B cell (primary cell): ENCODE data around the gene ZCCHC2. TPM values are rescaled to one million over a fixed set of nuclear protein-coding genes. Genes with fewer than 3 reads are reported as not detected.

Experiments used
- ATAC-seq: fragments of 200-7000 bp; cut with Tn5 transposase; one replicate; pipeline ENCODE4 v1.10.0; 2021; ENCODE audit warnings: low read depth, mild to moderate bottlenecking, moderate number of reproducible peaks, moderate library complexity
- CTCF ChIA-PET: fragments of 350-600 bp; sonication (Branson Sonifier 250); formaldehyde crosslinking; loops from one replicate; lab custom pipeline; 2021; ENCODE audit warnings: antibody characterized with exemption, inconsistent platforms; lab: Charles Lee
- POLR2A ChIA-PET: fragments of 350-600 bp; sonication (Branson Sonifier 250); formaldehyde crosslinking; loops from one replicate; lab custom pipeline; 2021; ENCODE audit warnings: antibody characterized with exemption; lab: Charles Lee
- DNase-seq: peaks from one replicate; pipeline ENCODE4 v3.0.0; 2013
- H2AFZ ChIP-seq: 2 replicates; pipeline ENCODE4 v1.6.1; 2012; ENCODE audit warnings: mild to moderate bottlenecking, low read depth, low read length; ENCODE audit not compliant: insufficient read depth, poor library complexity, severe bottlenecking
- H3K27ac ChIP-seq, 2 donors: 1 replicate in 1 of 2; 2 replicates in 1 of 2; pipeline ENCODE4 v1.5.1; 2012 to 2013; ENCODE audit warnings: low read length in 2 of 2, mild to moderate bottlenecking in 2 of 2, moderate library complexity in 1 of 2
- H3K27me3 ChIP-seq, 4 experiments: fragments of 200-600 bp in 1 of 4; sonication (generic) in 1 of 4; replicated peaks in 1 of 4; 1 replicate in 2 of 4; 2 replicates in 2 of 4; pipeline versions ENCODE4 v1.6.1 to v1.7.0; 2013 to 2016; ENCODE audit warnings: low read length in 3 of 4, mild to moderate bottlenecking in 2 of 4, mixed read lengths in 1 of 4, moderate library complexity in 1 of 4; ENCODE audit not compliant: insufficient read depth in 4 of 4, control insufficient read depth in 3 of 4; ENCODE audit errors: control extremely low read depth in 1 of 4
- H3K36me3 ChIP-seq, 2 experiments: replicated peaks in 1 of 2; 1 replicate in 1 of 2; 2 replicates in 1 of 2; pipeline versions ENCODE4 v1.6.1 to v1.7.1; 2013; ENCODE audit warnings: low read length in 1 of 2; ENCODE audit not compliant: insufficient read depth in 2 of 2, control insufficient read depth in 1 of 2; ENCODE audit errors: control extremely low read depth in 1 of 2, extremely low read depth in 1 of 2
- H3K4me1 ChIP-seq, 2 donors: fragments of 200-600 bp in 1 of 2; sonication (generic) in 1 of 2; 1 replicate in 1 of 2; 2 replicates in 1 of 2; pipeline versions ENCODE4 v1.5.1 to v1.6.1; 2013 to 2017; ENCODE audit warnings: low read length in 2 of 2; ENCODE audit not compliant: control insufficient read depth in 2 of 2, insufficient read depth in 2 of 2
- H3K4me2 ChIP-seq: replicated peaks from 2 replicates; pipeline ENCODE3; 2012; ENCODE audit warnings: mild to moderate bottlenecking, low read depth, low read length; ENCODE audit not compliant: poor library complexity, severe bottlenecking
- H3K4me3 ChIP-seq, 5 experiments: fragments of 200-600 bp in 1 of 5; sonication (generic) in 1 of 5; 1 replicate in 3 of 5; 2 replicates in 2 of 5; pipeline versions ENCODE4 v1.5.1 to v1.7.0; 2011 to 2016; ENCODE audit warnings: low read length in 4 of 5, mild to moderate bottlenecking in 4 of 5, low read depth in 2 of 5, control low read depth in 1 of 5, moderate library complexity in 1 of 5; ENCODE audit not compliant: insufficient read depth in 1 of 5; ENCODE audit errors: control extremely low read depth in 1 of 5, extremely low read depth in 1 of 5
- H3K79me2 ChIP-seq: fragments of 200-600 bp; sonication (generic); one replicate; pipeline ENCODE4 v1.6.0; 2016; ENCODE audit warnings: low read length; ENCODE audit not compliant: control insufficient read depth, insufficient read depth
- H3K9ac ChIP-seq: fragments of 200-600 bp; sonication (generic); 2 replicates; pipeline ENCODE4 v1.6.1; 2017; ENCODE audit warnings: mild to moderate bottlenecking, low read length, moderate library complexity
- H3K9me3 ChIP-seq, 3 donors: one replicate each; pipeline versions ENCODE4 v1.6.1 to v1.7.1; 2013; ENCODE audit warnings: low read length in 2 of 3; ENCODE audit not compliant: control insufficient read depth in 2 of 3, insufficient read depth in 1 of 3; ENCODE audit errors: control extremely low read depth in 1 of 3
- H4K20me1 ChIP-seq: 2 replicates; pipeline ENCODE4 v1.6.0; 2012; ENCODE audit warnings: mild to moderate bottlenecking, low read length; ENCODE audit not compliant: insufficient read depth, control insufficient read depth, poor library complexity, severe bottlenecking
- H3K27ac Mint-ChIP-seq: one replicate; pipeline ENCODE4 v1.8.0; 2021; ENCODE audit warnings: mixed read lengths
- H3K27me3 Mint-ChIP-seq: one replicate; pipeline ENCODE4 v1.8.0; 2021; ENCODE audit warnings: mixed read lengths
- H3K4me1 Mint-ChIP-seq: one replicate; pipeline ENCODE4 v1.8.0; 2021; ENCODE audit warnings: mixed read lengths
- H3K4me3 Mint-ChIP-seq: one replicate; pipeline ENCODE4 v1.8.0; 2021; ENCODE audit warnings: mixed read lengths
- H3K9me3 Mint-ChIP-seq: one replicate; pipeline ENCODE4 v1.8.0; 2022; ENCODE audit warnings: mixed read lengths; ENCODE audit not compliant: insufficient read depth
- CTCF ChIP-seq: fragments of 200-600 bp; IDR thresholded peaks from one replicate; pipeline ENCODE4 v1.8.0; 2022; ENCODE audit warnings: antibody characterized with exemption, mild to moderate bottlenecking
- EZH2 ChIP-seq: IDR thresholded peaks from 2 replicates; pipeline ENCODE4 v1.6.1; 2012; ENCODE audit warnings: borderline replicate concordance, low read depth, mild to moderate bottlenecking, moderate library complexity, low read length; ENCODE audit not compliant: insufficient read depth, poor library complexity, severe bottlenecking
- WGBS: methylation state at CpG from one replicate; pipeline ENCODE4 v1.1.5; 2013; ENCODE audit warnings: missing lambda C conversion rate; ENCODE audit not compliant: insufficient coverage; 5-methylcytosine and 5-hydroxymethylcytosine counted together
- intact Hi-C: fragments of 100-400 bp; cut with micrococcal nuclease; formaldehyde crosslinking; loops from one replicate; pipeline ENCODE4 v1.10.0; 2022
- polyA plus RNA-seq: library from polyadenylated mRNA; depleted of rRNA; stranded (reverse); fragments of >200 nt; gene quantifications from 2 replicates; pipeline ENCODE4 v1.2.3, GENCODE V29; 2012
- total RNA-seq, 2 donors: library from RNA; stranded (reverse); fragments of 120-200 nt in 1 of 2; gene quantifications; 1 replicate in 1 of 2; 2 replicates in 1 of 2; pipeline versions ENCODE4 v1.2.3 to v1.2.4, GENCODE V29; 2013 to 2022

ZCCHC2 gene
- total and polyA plus RNA-seq, 2 donors (not counting 1 experiment from before 2014, with no cell fraction given), result 24.5 to 53.7 TPM

GRCh38 chr18:62566199-62566598 lies 43.4 kb downstream of the ZCCHC2 start:
- ATAC-seq (peak; percentile 33), DNase-seq (peak; percentile 29)
- Histone ChIP-seq H3K9ac (no peak overlapping the region), H3K36me3 (peaks cover 23 to 74% of the 10 kb centered on the region in 2 experiments), H2AFZ (no peak overlapping the region), H3K79me2 (no peaks in the 10 kb centered on the region), H3K27ac (no peak overlapping the region), H4K20me1 (no peaks in the 10 kb centered on the region), H3K9me3 (no peaks in the 10 kb centered on the region), H3K4me3 (no peak overlapping the region), H3K4me1 (no peaks in the 10 kb centered on the region), H3K4me2 (no peak overlapping the region), H3K27me3 (no peaks in the 10 kb centered on the region)
- TF ChIP-seq EZH2, result no peak
- TF ChIP-seq CTCF, result peak; percentile 12
- no peaks in the 10 kb centered on the region for H3K4me1 Mint-ChIP-seq
- no peaks in the 10 kb centered on the region for H3K9me3 Mint-ChIP-seq
- no peaks in the 10 kb centered on the region for H3K27me3 Mint-ChIP-seq
- H3K4me3 Mint-ChIP-seq, result no peak overlapping the region
- no CpG with 5 or more reads among the region's 5 CpGs for WGBS
- no peak overlapping the region for H3K27ac Mint-ChIP-seq
- intact Hi-C loops, result no loop called here
- ChIA-PET CTCF (interaction anchor here (0.7 to 2.1 kb wide), 4 partner anchors 9 to 140 kb away, joined by 3 to 6 read pairs (median 4); no protein-coding TSS in a partner anchor), POLR2A (no interaction called here)

GRCh38 chr18:62566818-62567217 lies 44.0 kb downstream of the ZCCHC2 start:
- no peak overlapping the region for H3K4me3 ChIP-seq
- no peaks in the 10 kb centered on the region for H3K27me3 ChIP-seq
- no peak for DNase-seq
- H3K36me3 ChIP-seq, result peaks cover 18 to 74% of the 10 kb centered on the region in 2 experiments
- intact Hi-C loops, result no loop called here
- H4K20me1 ChIP-seq, result no peaks in the 10 kb centered on the region
- POLR2A ChIA-PET, result no interaction called here
- CTCF ChIA-PET, result interaction anchor here (0.6 to 3.9 kb wide), 5 partner anchors 18 to 179 kb away, joined by 3 to 13 read pairs (median 5); no protein-coding TSS in a partner anchor
- H3K4me1 Mint-ChIP-seq, result no peaks in the 10 kb centered on the region
- H3K4me2 ChIP-seq, result no peak overlapping the region
- no peak overlapping the region for H3K27ac ChIP-seq
- TF ChIP-seq EZH2 (no peak), CTCF (no peak)
- ATAC-seq, result no peak
- H3K27ac Mint-ChIP-seq, result no peak overlapping the region
- H3K9me3 ChIP-seq, result no peaks in the 10 kb centered on the region
- WGBS, result no CpG with 5 or more reads among the region's 4 CpGs
- H3K9me3 Mint-ChIP-seq, result no peaks in the 10 kb centered on the region
- H3K4me3 Mint-ChIP-seq, result no peak overlapping the region
- H3K9ac ChIP-seq, result no peak overlapping the region
- H3K79me2 ChIP-seq, result no peaks in the 10 kb centered on the region
- H2AFZ ChIP-seq, result no peak overlapping the region
- H3K4me1 ChIP-seq, result no peaks in the 10 kb centered on the region
- no peaks in the 10 kb centered on the region for H3K27me3 Mint-ChIP-seq
